Lung (tissue), 12 donors: ENCODE results near the gene FBN1. TPM values are rescaled to one million over a fixed set of nuclear protein-coding genes. Genes with fewer than 3 reads are reported as not detected.

Experiments
- ATAC-seq: fragments of 200-7000 bp; cut with Tn5 transposase; one replicate; pipeline ENCODE4 v1.9.1; 2020; ENCODE audit warnings: moderate number of reproducible peaks; ENCODE audit not compliant: insufficient read depth, low FRiP score
- DNase-seq, 3 donors: peaks; one replicate each; pipeline ENCODE4 v3.0.0-alpha.2; 2013 to 2017
- H3K27ac ChIP-seq, 2 donors: one replicate each; pipeline ENCODE4 v1.5.1; 2013; ENCODE audit warnings: mild to moderate bottlenecking in 2 of 2, moderate library complexity in 2 of 2, control low read depth in 1 of 2, inconsistent platforms in 1 of 2, low read depth in 1 of 2, low read length in 1 of 2
- H3K27me3 ChIP-seq, 3 donors: one replicate each; pipeline ENCODE4 v1.5.1; 2013; ENCODE audit warnings: low read length in 2 of 3; ENCODE audit not compliant: control insufficient read depth in 3 of 3, insufficient read depth in 3 of 3
- H3K36me3 ChIP-seq, 4 donors: one replicate each; pipeline ENCODE4 v1.5.1; 2013; ENCODE audit warnings: low read length in 4 of 4, mild to moderate bottlenecking in 1 of 4, moderate library complexity in 1 of 4; ENCODE audit not compliant: control insufficient read depth in 4 of 4, insufficient read depth in 4 of 4
- H3K4me1 ChIP-seq, 5 donors: one replicate each; pipeline ENCODE4 v1.5.1; 2013; ENCODE audit warnings: low read length in 5 of 5, mild to moderate bottlenecking in 2 of 5, moderate library complexity in 1 of 5; ENCODE audit not compliant: control insufficient read depth in 5 of 5, insufficient read depth in 5 of 5
- H3K4me3 ChIP-seq: one replicate; pipeline ENCODE4 v1.5.1; 2013; ENCODE audit warnings: mild to moderate bottlenecking, control low read depth, moderate library complexity
- H3K9ac ChIP-seq, 2 donors: one replicate each; pipeline ENCODE4 v1.5.1; 2013; ENCODE audit warnings: low read length in 2 of 2, control low read depth in 1 of 2; ENCODE audit not compliant: insufficient read depth in 1 of 2
- H3K9me3 ChIP-seq, 4 donors: one replicate each; pipeline ENCODE4 v1.5.1; 2013; ENCODE audit warnings: low read length in 3 of 4, mild to moderate bottlenecking in 1 of 4, moderate library complexity in 1 of 4; ENCODE audit not compliant: control insufficient read depth in 4 of 4, insufficient read depth in 3 of 4
- CTCF ChIP-seq: IDR thresholded peaks from 2 replicates; pipeline ENCODE4 v1.5.1; 2012; ENCODE audit warnings: mild to moderate bottlenecking; ENCODE audit errors: control extremely low read depth, extremely low read depth
- WGBS, 2 donors: extraction: QIAGEN DNeasy Blood & Tissue Kit; methylation state at CpG; one replicate each; pipeline ENCODE4 v1.1.7; 2013; 5-methylcytosine and 5-hydroxymethylcytosine counted together
- polyA plus RNA-seq, 2 donors: library from polyadenylated mRNA; stranded (reverse); fragments of 200-250 nt; gene quantifications; one replicate each; pipeline ENCODE4 v1.2.1, GENCODE V29; 2013
- total RNA-seq, 2 donors: library from RNA; depleted of rRNA in 1 of 2; stranded (reverse); fragments of >200 nt in 1 of 2; gene quantifications; one replicate each; pipeline ENCODE4 v1.2.1, GENCODE V29; 2014 to 2021
- donor health status: control.
- donor health status: control.
- donor health status: Bipolar disorder and iron deficiency.
- donor health status: healthy.
- donor health status: DM: yes; HTN: yes; CAD: no.

FBN1 gene
- total and polyA plus RNA-seq, 4 donors, result 6.0 to 170 (median 60.8) TPM

DNA sequence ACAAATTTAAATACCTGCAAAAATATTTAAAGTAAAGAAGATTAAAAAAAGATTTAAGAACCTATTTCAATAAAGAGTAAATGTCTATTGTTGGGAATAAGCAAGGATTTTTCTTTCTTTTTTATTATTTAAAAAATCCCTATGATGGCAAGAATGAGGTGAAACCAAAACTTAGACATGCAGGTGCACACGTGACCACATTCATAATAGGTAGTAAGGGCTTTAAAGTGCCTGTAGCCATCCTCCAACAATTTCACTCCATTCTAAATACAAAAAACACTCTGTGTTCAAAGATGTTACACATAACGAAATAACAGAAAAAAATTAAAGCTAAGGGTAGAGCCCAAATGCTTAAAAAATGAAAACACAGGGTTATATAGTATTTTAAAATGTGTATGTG, 74.0 kb downstream of the FBN1 start:
- H3K9me3 ChIP-seq, result no peaks in the 10 kb centered on the region
- H3K27me3 ChIP-seq, result no peaks in the 10 kb centered on the region
- H3K36me3 ChIP-seq, result peaks cover 0 to 2% (median 0%) of the 10 kb centered on the region in 4 donors
- WGBS, 2 donors, result 91 to 95% methylated on average over 2 of the region's 2 CpGs
- peaks cover 0 to 5% (median 0%) of the 10 kb centered on the region in 5 donors for H3K4me1 ChIP-seq
- no peak for TF ChIP-seq CTCF
- no peak overlapping the region for H3K27ac ChIP-seq
- DNase-seq, result no peak
- no peak overlapping the region for H3K9ac ChIP-seq
- ATAC-seq, result no peak
- H3K4me3 ChIP-seq, result no peak overlapping the region

DNA sequence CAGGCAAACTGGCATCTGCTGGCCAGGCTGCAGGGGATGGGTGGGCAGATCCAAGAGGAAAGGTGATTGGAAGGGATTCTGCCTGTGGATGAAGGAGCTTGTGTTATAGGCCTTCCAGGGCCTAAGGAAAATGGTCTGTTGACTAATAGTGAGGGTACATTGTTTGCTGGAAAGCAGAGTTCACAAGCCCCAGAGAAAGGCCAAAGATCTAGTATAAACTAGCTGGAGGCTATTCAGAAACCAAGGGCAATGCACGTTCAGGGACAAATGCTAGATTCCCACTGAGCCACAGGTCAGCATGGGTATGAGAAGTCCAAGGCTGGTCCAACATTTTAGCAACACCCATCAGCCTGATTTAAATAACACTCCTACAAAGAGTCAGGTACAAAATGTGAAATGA, 74.7 kb downstream of the FBN1 start:
- H3K27ac ChIP-seq, result no peak overlapping the region
- TF ChIP-seq CTCF, result no peak
- H3K9ac ChIP-seq, result no peak overlapping the region
- no peak for ATAC-seq
- H3K4me3 ChIP-seq, result no peak overlapping the region
- H3K9me3 ChIP-seq, result no peaks in the 10 kb centered on the region
- 82 to 91% methylated on average over 1 of the region's 1 CpG for WGBS, 2 donors
- DNase-seq, result no peak
- peaks cover 0 to 12% (median 0%) of the 10 kb centered on the region in 5 donors for H3K4me1 ChIP-seq
- no peaks in the 10 kb centered on the region for H3K27me3 ChIP-seq
- peaks cover 0 to 2% (median 0%) of the 10 kb centered on the region in 4 donors for H3K36me3 ChIP-seq

GRCh38 chr15:48569591-48570302, 75.8 kb downstream of the FBN1 start:
- TF ChIP-seq CTCF, result no peak
- H3K4me1 ChIP-seq, result peaks cover 0 to 17% (median under 1%) of the 10 kb centered on the region in 5 donors
- H3K4me3 ChIP-seq, result no peak overlapping the region
- H3K9me3 ChIP-seq, result no peaks in the 10 kb centered on the region
- DNase-seq (no peak), ATAC-seq (no peak)
- no peak overlapping the region for H3K27ac ChIP-seq
- H3K36me3 ChIP-seq, result peaks cover 0 to 2% (median 0%) of the 10 kb centered on the region in 4 donors
- WGBS, 2 donors, result 79 to 90% methylated on average over 3 of the region's 3 CpGs
- H3K27me3 ChIP-seq, result no peaks in the 10 kb centered on the region
- H3K9ac ChIP-seq, result no peak overlapping the region
